Testis (tissue), 2 donors: Measurements from ENCODE around the gene FARP2.

Experiments
- CTCF ChIP-seq, 3 experiments: fragments of 450-650 bp in 2 of 3; fragments of 200-600 bp in 1 of 3; sonication (generic) in 1 of 3; IDR thresholded peaks; one replicate each; pipeline ENCODE4 v1.5.1; 2016 to 2019; ENCODE audit warnings: antibody characterized with exemption in 3 of 3, mild to moderate bottlenecking in 2 of 3, moderate library complexity in 1 of 3
- POLR2A ChIP-seq: fragments of 450-650 bp; IDR thresholded peaks from one replicate; pipeline ENCODE4 v1.6.1; 2017; ENCODE audit warnings: antibody characterized with exemption, mild to moderate bottlenecking, moderate library complexity

GRCh38 chr2:241321886-241322285, 34.2 kb upstream of the FARP2 start:
- TF ChIP-seq CTCF (IDR thresholded peaks at IDR 0.05), result no peak
- TF ChIP-seq POLR2A, result no peak
